ENCODE data around the gene NAA25.

NAA25 gene

DNA sequence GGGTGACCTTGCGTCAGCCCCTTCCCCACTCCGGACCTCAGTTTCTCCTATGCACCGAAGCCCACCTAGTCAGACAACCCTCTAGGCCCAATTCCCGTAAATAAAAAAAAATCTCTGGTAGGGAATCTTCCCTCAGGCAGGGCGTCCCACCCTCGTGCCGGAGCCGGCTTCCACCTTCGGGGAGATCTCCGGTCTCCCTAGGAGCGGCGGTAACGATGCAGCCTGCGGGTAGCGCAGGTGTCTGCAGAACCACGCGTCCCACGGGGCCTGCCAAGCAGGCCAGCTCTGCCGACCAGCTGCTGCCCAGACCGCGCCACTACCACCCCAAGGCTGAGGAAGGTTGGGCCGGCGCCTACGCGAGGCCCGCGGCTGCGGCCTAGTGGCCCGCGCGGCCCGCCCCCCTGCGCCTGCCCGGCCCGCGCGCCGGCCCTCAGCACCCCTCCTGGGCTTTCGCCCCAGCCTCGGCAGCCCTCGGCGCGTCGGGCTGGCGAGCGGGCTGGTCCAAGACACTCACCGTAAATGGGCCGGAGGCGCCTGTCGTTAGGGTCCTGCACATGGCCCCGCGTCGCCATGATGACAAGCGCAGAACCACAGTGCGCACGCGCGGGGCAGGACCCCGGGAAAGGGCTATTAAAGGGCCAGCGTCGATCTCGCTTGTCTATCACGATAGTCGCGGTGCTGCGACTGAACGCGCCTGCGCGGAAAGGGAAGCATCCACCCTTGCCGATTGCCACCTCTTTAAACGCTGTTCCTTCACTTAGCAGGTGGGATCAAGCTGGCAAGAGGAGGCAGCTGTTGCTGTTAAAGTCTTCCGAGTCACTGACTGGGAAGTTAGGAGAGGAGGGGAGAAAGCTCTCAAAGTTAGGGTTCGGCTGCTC, at the start of gene NAA25:
Gene NAA25, minus strand, starts transcription at position 582 of the 878 bp plus-strand sequence. Its CDS starts 10 bp downstream, at position 572.
- no peak for FAIRE-seq
- peak; percentile 93 for DNase-seq (ENCODE audit: low spot score)

DNA sequence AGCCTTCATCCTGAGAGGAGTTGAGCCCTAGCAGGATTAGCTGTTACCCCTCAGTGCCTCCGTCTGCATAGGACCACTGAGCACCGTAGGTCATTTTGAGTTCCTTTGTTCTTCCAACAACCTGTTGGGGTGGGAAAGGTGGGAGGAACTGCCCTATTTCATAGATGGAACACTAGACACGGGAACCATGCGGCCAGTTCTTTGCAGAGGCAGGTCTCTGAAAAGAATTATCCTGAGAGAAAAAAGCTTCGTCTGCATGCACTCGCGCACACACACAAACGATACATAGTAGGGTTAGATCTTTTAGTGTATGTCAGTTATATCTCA, 45.3 kb upstream of the NAA25 start:
- DNase-seq (ENCODE audit: low spot score) (no peak), FAIRE-seq (no peak)

DNA sequence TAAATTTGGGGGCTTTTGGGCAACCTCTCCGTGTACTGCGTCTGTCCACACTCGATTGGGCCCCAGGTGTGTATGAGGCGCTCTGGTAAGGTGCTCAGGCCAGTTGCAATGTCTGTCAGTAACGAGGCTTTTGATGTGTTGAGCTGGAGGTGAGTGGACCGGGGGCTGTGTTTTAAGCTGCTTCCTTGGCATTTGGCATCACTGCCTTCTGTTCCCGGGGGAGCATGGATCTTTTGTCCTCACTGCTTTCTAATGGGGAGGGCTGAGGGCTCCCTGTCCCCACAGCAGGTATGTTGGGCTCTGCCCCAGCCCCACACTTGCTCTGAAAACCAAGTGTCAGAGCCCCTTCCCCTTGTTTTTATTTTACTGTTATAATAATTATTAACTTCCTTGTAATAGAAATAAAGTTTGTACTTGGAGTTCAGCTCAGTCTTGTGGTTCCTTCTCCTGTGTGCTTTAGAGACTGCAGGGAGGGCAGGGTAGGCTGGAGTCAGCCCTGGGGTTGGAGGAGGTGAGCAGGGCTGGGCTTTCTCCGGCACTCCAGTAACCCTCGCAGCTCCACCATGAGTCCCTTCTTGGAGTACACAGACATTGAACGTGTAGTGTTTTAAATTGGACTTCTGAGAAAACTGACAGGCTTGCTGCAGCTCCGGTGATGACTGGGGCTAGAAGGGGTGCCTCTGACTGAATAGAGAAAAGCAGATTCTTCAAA, 44.8 kb upstream of the NAA25 start:
- DNase-seq (ENCODE audit: low spot score) (no peak), FAIRE-seq (no peak)

DNA sequence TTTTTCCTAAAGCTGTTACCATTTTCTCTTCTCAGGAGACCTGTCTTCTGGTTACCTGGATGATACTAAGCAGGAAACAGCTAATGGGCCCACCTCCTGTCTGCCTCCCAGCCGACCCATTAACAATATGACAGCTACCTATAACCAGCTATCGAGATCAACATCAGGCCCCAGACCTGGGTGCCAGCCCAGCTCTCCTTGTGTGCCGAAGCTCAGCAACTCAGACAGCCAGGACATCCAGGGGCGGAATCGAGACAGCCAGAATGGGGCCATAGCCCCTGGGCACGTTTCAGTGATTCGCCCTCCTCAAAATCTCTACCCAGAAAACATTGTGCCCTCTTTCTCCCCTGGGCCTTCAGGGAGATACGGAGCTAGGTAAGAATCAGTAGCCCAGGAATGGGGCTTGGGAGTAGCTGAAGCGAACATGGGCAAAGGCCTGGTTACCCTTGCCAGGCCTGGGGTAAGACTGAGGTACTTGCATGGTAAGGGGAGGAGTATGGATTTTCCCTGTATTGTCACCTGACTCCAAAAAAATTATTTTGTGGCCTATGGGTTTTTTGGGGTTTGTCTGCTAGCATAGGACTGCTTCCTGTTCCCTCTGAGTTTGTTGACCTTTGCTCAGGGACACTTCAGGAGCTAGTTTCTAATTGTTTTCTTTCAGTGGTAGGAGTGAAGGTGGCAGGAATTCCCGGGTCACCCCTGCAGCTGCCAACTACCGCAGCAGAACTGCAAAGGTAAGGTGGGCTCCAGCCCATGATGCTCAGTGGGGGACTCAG, 43.4 kb upstream of the NAA25 start:
- FAIRE-seq, result no peak
- no peak for DNase-seq (ENCODE audit: low spot score)

DNA sequence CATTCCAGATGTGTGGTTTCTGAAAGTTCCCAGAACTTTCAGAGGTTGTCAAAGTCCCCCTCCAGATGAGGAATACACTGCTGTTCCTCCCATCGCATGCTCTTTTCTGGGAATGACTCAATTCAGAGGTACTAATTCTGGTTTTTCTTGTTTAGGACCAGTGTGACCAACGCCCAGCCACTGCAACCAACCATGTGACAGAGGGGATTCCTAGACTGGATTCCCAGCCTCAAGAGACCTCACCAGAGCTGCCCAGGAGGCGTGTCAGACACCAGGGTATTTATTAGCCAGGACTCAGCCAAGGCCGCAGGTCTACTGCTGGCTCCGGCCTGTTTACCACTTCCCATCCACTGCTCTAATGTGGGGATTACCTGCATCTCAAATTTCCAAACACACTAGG, 41.0 kb upstream of the NAA25 start:
- DNase-seq (ENCODE audit: low spot score) (no peak), FAIRE-seq (no peak)

DNA sequence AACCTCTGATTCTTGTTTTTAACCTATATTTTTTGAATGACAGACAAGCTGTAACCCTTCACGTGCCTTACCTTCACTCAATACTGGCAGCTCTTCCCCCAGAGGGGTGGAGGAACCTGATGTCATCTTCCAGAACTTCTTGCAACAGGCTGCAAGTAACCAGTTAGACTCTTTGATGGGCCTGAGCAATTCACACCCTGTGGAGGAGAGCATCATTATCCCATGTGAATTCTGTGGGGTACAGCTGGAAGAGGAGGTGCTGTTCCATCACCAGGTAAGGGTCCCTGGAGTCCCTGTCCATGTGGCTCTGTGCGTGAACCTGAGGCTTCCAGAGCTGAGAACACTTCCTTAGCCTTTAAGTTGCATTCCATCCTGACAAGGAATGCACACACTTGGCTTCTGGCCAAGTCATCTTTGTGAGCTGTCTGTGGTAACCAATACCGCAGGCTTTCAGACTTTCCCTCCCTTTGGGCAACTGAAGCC, 39.5 kb upstream of the NAA25 start:
- FAIRE-seq (no peak), DNase-seq (ENCODE audit: low spot score) (peak; percentile 80)

DNA sequence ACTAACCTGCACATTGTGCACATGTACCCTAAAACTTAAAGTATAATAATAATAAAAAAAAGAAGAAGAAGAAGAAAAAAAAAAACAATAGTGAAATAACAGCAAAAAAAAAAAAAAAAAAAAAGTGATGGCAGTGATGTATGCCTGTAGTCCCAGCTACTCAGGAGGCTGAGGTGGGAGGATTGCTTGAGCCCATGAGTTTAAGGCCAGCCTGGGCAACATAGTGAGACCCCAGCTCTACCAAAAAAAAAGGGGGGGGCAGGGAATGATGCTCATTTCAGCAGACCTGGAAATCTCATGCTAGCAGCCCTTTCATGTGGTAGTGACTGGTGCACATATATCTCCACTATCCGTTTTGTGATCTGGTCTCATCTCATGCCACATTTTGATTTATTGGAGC, 37.5 kb upstream of the NAA25 start:
- FAIRE-seq (no peak), DNase-seq (ENCODE audit: low spot score) (no peak)

DNA sequence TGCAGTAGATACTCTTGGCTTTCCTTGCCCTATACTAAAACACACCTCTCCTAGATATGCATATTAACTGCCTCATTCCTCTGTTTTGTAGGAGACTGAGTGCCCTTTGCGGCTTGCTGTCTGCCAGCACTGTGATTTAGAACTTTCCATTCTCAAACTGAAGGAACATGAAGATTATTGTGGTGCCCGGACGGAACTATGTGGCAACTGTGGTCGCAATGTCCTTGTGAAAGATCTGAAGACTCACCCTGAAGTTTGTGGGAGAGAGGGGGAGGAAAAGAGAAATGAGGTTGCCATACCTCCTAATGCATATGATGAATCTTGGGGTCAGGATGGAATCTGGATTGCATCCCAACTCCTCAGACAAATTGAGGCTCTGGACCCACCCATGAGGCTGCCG, 32.1 kb upstream of the NAA25 start:
- DNase-seq (ENCODE audit: low spot score), result no peak

DNA sequence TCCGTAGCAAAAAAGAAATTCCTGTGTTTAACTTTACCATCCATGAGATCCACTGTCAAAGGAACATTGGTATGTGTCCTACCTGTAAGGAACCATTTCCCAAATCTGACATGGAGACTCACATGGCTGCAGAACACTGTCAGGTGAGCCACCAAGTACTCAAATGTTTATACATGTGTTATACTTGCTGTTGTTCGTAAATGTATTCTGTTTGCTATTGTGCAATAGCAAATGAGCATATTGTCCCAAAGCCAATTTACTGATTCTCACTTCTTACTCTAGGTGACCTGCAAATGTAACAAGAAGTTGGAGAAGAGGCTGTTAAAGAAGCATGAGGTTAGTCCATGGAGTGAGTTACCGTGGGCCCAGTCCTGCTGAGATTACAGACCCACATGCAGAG, 26.1 kb upstream of the NAA25 start:
- DNase-seq (ENCODE audit: low spot score) (no peak), FAIRE-seq (no peak)

More for the DNA sequence above, 32.1 kb upstream of the NAA25 start:
- FAIRE-seq, result no peak

DNA sequence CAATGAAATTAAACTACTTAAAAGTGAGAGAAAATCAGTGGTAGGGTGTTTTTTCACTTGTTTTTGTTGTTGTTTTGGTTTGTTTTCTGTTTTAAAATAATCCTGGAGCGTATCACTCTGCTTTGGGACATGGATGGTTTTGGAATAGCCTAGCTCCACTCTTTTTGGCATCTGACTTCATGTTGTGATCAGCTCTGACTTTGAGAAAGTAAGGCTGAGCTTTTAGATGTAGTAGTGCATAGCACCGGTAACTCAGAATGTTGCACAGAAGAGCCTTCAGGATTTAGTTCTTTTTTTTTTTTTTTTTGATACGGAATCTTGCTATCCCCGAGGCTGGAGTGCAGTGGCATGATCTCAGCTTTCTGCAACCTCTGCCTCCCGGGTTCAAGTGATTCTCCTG, 24.8 kb upstream of the NAA25 start:
- FAIRE-seq (no peak), DNase-seq (ENCODE audit: low spot score) (no peak)

DNA sequence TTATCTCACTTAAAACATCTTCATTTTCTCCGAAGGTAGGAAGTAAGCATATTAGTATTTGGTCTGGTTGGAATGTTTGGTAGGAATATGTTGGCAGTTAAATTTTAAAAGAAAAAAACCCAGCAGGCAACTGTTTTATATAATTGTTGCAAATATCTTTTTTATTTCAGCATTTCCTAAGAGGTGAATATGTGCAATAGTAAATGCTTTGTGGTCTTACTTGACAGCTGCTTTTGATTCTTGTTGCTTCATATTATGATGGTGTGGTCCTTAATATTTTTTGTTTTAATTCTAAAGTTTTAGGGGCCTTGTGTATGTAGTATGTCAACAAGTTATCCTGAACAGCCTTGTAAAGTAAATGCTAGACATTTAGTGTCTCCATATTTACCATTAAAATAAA, 23.1 kb upstream of the NAA25 start:
- FAIRE-seq (no peak), DNase-seq (ENCODE audit: low spot score) (no peak)

DNA sequence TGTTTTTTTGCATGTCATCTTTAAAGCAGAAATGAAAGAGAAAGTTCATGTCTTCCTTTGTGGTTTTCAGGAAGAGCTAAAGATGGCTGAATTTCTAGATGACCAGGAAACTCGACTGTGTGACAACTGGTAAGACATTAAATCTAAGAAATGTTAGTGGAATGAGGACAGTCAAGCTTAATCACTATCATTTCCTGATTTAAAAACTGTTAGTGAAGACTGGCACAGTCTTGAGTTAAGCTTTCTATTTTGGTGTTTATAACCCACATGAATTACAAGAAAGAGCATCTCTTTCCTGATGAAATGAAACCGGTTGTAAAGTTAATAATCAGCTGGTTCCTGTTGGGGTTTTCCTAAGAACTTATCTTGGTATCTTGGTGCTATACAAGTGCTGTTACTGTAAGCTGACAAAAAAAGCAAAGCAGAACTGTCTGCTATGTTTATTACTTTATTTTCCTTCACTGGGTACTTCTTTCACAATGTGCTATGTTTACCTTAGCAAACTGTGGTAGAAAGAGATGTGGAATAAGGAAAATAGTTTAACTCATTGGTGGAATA, 21.9 kb upstream of the NAA25 start:
- DNase-seq (ENCODE audit: low spot score), result no peak
- FAIRE-seq, result no peak

DNA sequence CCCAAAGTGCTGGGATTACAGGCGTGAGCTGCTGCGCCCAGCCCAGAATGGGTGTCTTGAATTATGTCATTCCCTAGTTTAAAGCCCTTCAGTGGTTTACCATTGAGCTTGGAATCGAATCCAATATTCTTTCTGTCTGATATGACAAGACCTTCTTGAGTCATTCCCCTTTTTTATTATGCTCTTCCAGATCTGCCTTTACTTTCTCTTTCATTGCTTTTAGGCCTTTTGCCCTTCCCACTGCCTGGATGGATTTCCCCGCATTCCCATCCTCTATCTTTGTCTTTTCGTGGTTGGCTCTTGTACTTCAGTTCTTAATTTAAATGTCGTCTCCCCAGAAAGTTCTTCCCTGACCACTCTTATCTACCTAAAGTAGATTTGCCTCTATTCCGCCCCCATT, 18.3 kb upstream of the NAA25 start:
- FAIRE-seq (no peak), DNase-seq (ENCODE audit: low spot score) (no peak)

DNA sequence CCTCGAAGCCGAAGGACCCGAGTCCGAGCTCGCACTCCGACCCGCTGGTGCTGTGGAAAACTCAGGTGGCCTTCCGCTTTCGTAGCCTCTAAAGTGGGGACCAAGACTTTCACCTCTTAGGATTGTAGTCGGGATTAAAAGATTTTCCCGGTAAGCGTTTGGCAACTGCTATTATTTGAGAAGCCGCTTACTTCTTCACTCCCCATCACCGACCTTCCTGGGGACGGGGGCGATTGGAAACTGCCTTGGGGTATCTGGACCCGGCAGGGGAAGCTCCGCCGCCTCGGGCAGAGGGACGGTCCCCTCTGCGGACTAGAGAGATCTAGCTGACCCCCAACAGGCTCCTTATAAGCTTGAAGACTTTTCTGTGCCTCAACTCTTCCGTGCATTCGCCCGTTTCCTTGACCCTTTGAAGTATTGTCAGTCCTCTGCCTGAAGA, 17.4 kb upstream of the NAA25 start:
- no peak for FAIRE-seq

DNA sequence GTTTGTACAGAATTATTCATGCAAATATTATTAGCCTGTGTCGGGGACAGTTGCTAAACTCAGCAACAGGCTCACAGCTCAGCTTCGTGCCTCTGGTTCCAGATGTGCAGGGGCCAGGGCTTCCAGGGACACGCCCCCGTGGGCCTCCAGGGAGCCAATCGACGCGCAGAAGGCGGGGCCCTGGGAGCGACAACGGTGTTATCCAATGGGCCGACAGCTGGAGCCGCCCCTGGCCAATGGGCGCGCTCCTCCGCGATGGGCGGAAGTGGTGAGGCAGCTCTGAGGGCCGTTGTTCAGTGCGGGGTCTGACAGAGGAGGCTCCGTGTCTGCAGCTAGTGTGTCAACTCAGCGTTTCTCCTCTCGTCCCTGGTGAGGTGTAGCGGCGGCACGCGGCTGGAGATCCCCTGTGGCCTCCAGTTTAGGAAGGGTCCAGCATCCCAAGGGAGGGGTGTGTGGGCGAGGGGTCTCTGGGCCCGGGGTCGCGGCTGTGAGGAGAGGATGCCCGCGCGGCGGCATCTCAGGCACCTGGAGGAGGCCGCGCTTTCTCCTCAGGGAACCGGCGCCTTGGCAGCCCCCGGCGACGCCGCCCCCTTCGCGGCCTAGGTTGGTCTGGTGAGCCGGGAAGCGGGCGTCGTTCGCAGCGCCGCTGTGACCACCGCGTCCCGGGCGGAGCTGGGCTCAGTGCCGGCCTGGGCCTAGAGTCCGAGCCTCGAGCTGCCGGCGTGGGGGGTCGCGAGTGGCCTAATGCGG, 16.8 kb upstream of the NAA25 start, which contains the start of gene TRAFD1:
Gene TRAFD1, plus strand, starts transcription at position 311 of the 750 bp plus-strand sequence. CDS start 4,963 bp downstream, outside the sequence.
- DNase-seq (ENCODE audit: low spot score) (peak; percentile 99), FAIRE-seq (peak; percentile 86)

More for the DNA sequence above, 17.4 kb upstream of the NAA25 start:
- no peak for DNase-seq (ENCODE audit: low spot score)

DNA sequence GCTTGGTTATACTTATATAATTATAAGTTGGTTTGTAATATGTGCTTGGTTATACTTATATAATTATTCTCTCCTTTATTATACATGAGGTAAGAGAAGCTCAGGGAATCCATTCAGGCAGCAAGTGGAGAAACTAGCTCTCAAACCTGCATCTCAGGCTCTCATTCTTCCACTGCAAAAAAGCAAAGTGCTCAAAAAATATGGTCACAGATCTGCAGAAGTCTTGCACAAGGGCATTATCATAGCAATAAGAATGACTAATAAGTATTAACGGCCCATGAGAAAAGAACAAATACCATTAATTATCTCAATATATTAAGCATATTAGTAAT, 16.3 kb upstream of the NAA25 start:
- no peak for FAIRE-seq
- no peak for DNase-seq (ENCODE audit: low spot score)

DNA sequence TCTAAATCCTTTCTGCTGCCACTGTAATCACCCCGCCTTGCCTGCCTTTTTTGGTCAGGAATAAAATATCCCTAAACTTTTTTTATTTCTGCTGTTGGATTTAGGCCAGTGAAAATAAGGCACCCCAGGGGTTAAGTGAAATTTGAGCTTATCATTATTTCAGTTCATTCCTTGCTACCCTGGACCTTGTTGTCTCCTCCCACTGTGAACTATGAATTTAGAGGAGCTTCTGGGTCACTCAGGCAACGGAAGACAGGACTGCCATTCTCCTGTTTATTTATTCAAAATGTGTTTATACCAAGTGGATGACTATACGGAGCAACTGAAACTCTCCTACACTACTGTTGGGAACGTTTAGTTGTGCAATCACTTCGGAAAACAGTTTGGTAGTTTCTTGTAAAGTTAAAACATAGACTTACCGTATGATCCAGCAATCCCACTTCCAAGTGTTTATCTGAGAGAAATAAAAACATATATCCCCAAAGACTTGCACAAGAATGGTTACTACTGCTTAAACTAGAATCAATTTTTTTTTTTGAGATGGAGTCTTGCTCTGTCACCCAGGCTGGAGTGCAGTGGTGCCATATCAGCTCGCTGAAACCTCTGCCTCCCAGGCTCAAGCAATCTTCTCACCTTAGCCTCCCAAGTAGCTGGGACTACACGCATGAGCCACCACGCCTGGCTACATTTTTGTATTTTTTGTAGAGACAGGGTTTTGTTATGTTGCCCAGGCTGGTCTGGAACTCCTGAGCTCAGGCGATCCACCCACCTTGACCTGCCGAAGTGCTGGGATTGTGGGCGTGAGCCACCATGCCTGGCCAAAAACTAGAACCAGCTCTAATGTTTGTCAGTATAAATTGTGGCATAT, 14.5 kb upstream of the NAA25 start:
- DNase-seq (ENCODE audit: low spot score) (no peak), FAIRE-seq (no peak)

DNA sequence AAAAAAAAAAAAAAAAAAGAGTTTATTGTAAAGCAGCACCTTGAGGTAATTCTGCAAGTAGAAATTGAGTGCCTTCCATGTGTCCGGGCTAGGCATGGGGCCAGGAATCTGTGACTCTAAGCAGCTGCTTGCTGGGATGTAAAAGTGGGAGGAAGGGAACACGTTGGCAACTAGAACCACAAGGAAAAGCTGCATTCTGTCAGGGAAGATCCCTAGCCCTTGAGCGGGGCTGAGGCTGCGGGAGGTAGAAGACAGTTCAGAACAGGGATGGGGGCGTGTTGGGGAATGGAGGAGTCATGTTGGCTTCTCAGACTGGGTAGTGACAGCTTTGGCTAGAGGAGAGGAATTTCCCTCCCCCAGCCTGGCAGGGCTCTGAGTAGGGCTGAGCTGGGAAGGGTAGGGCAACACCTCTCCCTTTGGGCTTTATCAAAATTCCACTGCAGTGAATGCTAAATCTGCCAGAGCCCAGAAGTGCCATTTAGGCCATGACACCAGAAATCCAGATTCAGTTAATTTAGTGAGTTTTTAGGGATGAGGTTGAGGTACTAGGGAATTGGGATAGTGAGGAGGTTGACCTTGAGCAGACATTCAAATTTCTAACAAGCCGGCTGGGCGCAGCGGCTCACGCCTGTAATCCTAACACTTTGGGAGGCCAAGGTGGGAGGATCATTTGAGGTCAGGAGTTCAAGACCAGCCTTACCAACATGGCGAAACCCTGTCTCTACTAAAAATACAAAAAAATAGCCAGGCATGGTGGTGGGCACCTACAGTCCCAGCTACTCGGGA, 13.4 kb upstream of the NAA25 start:
- FAIRE-seq, result no peak
- DNase-seq (ENCODE audit: low spot score), result peak; percentile 44

DNA sequence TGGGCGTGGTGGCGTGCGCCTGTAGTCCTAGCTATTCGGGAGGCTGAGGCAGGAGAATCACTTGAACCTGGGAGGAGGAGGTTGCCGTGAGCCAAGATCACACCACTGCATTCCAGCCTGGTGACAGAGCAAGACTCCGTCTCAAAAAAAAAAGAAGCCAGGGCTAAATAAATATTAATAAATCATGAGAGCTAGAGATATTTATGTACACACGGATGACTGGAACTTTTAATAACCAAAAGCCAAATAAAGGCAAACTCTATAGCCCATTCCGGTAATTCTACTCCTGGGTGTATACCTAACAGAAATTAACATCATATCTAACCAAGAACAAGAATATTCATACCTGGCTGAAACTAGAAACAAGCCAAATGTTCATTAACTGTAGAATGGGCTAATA, 9.1 kb upstream of the NAA25 start:
- FAIRE-seq (no peak), DNase-seq (ENCODE audit: low spot score) (no peak)

Data from urothelium cell line (cell line).